Panc1 (cell line): ENCODE results near the gene AFF2. TPM values are rescaled to one million over a fixed set of nuclear protein-coding genes. Genes with fewer than 3 reads are reported as not detected.

Experiments
- ATAC-seq: fragments of 200-7000 bp; cut with Tn5 transposase; 2 replicates; pipeline ENCODE4 v1.9.1; 2020; ENCODE audit warnings: mild to moderate bottlenecking, moderate library complexity
- BruUV-seq: library from RNA; stranded (reverse); fragments of 400-500 nt; replicated peaks from 2 replicates; lab custom pipeline; 2021; lab: Mats Ljungman, UMichigan
- CTCF ChIA-PET: fragments of 300-600 bp; sonication (Branson Sonifier 250); formaldehyde crosslinking; loops from one replicate; lab custom pipeline; 2022; ENCODE audit warnings: antibody characterized with exemption; lab: Charles Lee
- POLR2A ChIA-PET: fragments of 300-600 bp; sonication (Branson Sonifier 250); formaldehyde crosslinking; loops from one replicate; lab custom pipeline; 2022; ENCODE audit warnings: antibody characterized with exemption; lab: Charles Lee
- DNase-seq: peaks from one replicate; pipeline ENCODE4 v3.0.0-alpha.2; 2010; ENCODE audit warnings: low read depth, low spot score
- H3K27ac ChIP-seq: 2 replicates; pipeline ENCODE4 v1.5.1; 2011; ENCODE audit warnings: mild to moderate bottlenecking, low read length, inconsistent platforms
- H3K27me3 ChIP-seq: fragments of 200-500 bp; sonication (Bioruptor generic); 2 replicates; pipeline ENCODE4 v1.6.0; 2014; ENCODE audit warnings: low read length, inconsistent platforms; ENCODE audit not compliant: control insufficient read depth, insufficient read depth
- H3K36me3 ChIP-seq: fragments of 200-500 bp; sonication (Bioruptor generic); 2 replicates; pipeline ENCODE4 v1.5.1; 2014; ENCODE audit warnings: inconsistent platforms, mild to moderate bottlenecking, low read length, moderate library complexity; ENCODE audit not compliant: control insufficient read depth, insufficient read depth
- H3K4me1 ChIP-seq: 2 replicates; pipeline ENCODE4 v1.5.1; 2011; ENCODE audit warnings: inconsistent platforms, mild to moderate bottlenecking, low read length, moderate library complexity; ENCODE audit not compliant: control insufficient read depth, insufficient read depth
- H3K4me3 ChIP-seq, 2 experiments: 2 replicates each; pipeline ENCODE4 v1.5.1; 2011 to 2012; ENCODE audit warnings: low read depth in 2 of 2, low read length in 2 of 2, mild to moderate bottlenecking in 2 of 2, inconsistent platforms in 1 of 2, moderate library complexity in 1 of 2
- H3K9me3 ChIP-seq: fragments of 200-500 bp; sonication (Bioruptor generic); 2 replicates; pipeline ENCODE4 v1.5.1; 2014; ENCODE audit warnings: low read depth, mild to moderate bottlenecking, inconsistent platforms, low read length, moderate library complexity; ENCODE audit not compliant: control insufficient read depth, insufficient read depth
- POLR2AphosphoS5 ChIP-seq: IDR thresholded peaks from 2 replicates; pipeline ENCODE4 v1.6.1; 2012; ENCODE audit warnings: mild to moderate bottlenecking, low read depth, low read length, moderate library complexity
- SIN3A ChIP-seq: IDR thresholded peaks from 2 replicates; pipeline ENCODE4 v1.6.1; 2012; ENCODE audit warnings: low read depth, mild to moderate bottlenecking, low read length, moderate library complexity, borderline replicate concordance; ENCODE audit not compliant: insufficient read depth
- TCF7L2 ChIP-seq: IDR thresholded peaks from 2 replicates; pipeline ENCODE4 v1.6.1; 2011; ENCODE audit warnings: mild to moderate bottlenecking, low read depth, low read length, inconsistent platforms
- in situ Hi-C: cut with HindIII; loops from 2 replicates; pipeline ENCODE4 v1.10.0; 2016; ENCODE audit warnings: low sequenced_read_pairs, low pct_unique_long_range_greater_than_20kb
- intact Hi-C: fragments of 100-400 bp; cut with micrococcal nuclease; formaldehyde crosslinking; loops from one replicate; pipeline ENCODE4 v1.10.0; 2022; ENCODE audit not compliant: unreplicated experiment
- total RNA-seq: library from RNA; stranded (reverse); gene quantifications from one replicate; pipeline ENCODE4 v1.2.1, GENCODE V29; 2021; ENCODE audit not compliant: unreplicated experiment
- TF ChIP-seq, protein P1 (sequence below), 2 experiments: IDR thresholded peaks; 2 replicates each; pipeline ENCODE4 v1.6.1; 2011 to 2012; ENCODE audit warnings: low read depth in 2 of 2, control low read depth in 1 of 2, low read length in 1 of 2, mild to moderate bottlenecking in 1 of 2, moderate library complexity in 1 of 2; ENCODE audit not compliant: insufficient read depth in 1 of 2
- TF ChIP-seq, protein P2 (sequence below): fragments of 450-650 bp; IDR thresholded peaks from 2 replicates; pipeline ENCODE4 v1.5.1; 2017; ENCODE audit warnings: mild to moderate bottlenecking

The AFF2 gene
- total RNA-seq, 1 experiment from 2014 or later = 0.05 TPM

DNA sequence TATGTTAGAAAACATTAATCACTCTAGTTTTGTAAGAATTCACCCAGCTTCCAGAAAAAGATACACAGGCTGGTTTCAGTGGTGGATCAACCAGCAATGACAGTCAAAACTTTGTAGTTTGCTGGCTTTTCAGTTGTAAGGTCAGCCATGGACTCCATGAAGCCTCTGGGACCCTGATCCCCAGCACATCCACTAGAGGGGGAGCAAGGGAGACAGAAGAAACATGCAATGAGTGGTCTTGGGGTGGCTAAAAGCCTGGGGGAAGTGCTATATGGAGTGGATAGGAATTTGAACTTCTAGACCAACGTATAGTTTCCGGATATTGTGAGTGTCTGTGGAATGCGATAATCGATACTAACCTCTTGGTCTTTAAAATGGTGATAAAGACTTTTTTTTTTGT lies 72.7 kb downstream of the AFF2 start:
- ChIA-PET POLR2A (no interaction called here), CTCF (no interaction called here)
- TF ChIP-seq, protein P1, sequence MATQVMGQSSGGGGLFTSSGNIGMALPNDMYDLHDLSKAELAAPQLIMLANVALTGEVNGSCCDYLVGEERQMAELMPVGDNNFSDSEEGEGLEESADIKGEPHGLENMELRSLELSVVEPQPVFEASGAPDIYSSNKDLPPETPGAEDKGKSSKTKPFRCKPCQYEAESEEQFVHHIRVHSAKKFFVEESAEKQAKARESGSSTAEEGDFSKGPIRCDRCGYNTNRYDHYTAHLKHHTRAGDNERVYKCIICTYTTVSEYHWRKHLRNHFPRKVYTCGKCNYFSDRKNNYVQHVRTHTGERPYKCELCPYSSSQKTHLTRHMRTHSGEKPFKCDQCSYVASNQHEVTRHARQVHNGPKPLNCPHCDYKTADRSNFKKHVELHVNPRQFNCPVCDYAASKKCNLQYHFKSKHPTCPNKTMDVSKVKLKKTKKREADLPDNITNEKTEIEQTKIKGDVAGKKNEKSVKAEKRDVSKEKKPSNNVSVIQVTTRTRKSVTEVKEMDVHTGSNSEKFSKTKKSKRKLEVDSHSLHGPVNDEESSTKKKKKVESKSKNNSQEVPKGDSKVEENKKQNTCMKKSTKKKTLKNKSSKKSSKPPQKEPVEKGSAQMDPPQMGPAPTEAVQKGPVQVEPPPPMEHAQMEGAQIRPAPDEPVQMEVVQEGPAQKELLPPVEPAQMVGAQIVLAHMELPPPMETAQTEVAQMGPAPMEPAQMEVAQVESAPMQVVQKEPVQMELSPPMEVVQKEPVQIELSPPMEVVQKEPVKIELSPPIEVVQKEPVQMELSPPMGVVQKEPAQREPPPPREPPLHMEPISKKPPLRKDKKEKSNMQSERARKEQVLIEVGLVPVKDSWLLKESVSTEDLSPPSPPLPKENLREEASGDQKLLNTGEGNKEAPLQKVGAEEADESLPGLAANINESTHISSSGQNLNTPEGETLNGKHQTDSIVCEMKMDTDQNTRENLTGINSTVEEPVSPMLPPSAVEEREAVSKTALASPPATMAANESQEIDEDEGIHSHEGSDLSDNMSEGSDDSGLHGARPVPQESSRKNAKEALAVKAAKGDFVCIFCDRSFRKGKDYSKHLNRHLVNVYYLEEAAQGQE (IDR thresholded peaks at IDR 0.05; ENCODE audit: insufficient read depth in 1 of 2, low read depth in 2 of 2, low read length in 1 of 2) = no peak
- TF ChIP-seq, protein P2, sequence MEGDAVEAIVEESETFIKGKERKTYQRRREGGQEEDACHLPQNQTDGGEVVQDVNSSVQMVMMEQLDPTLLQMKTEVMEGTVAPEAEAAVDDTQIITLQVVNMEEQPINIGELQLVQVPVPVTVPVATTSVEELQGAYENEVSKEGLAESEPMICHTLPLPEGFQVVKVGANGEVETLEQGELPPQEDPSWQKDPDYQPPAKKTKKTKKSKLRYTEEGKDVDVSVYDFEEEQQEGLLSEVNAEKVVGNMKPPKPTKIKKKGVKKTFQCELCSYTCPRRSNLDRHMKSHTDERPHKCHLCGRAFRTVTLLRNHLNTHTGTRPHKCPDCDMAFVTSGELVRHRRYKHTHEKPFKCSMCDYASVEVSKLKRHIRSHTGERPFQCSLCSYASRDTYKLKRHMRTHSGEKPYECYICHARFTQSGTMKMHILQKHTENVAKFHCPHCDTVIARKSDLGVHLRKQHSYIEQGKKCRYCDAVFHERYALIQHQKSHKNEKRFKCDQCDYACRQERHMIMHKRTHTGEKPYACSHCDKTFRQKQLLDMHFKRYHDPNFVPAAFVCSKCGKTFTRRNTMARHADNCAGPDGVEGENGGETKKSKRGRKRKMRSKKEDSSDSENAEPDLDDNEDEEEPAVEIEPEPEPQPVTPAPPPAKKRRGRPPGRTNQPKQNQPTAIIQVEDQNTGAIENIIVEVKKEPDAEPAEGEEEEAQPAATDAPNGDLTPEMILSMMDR = no peak
- no peak for TF ChIP-seq TCF7L2
- no peak for TF ChIP-seq SIN3A
- Histone ChIP-seq H3K27ac (no peak overlapping the region), H3K36me3 (no peaks in the 10 kb centered on the region), H3K4me1 (no peaks in the 10 kb centered on the region), H3K4me3 (no peak overlapping the region), H3K9me3 (no peaks in the 10 kb centered on the region), H3K27me3 (no peaks in the 10 kb centered on the region)
- DNase-seq (no peak), ATAC-seq (no peak)
- no TSS peak for BruUV-seq
- in situ Hi-C loops = no loop called here
- intact Hi-C loops = no loop called here

DNA sequence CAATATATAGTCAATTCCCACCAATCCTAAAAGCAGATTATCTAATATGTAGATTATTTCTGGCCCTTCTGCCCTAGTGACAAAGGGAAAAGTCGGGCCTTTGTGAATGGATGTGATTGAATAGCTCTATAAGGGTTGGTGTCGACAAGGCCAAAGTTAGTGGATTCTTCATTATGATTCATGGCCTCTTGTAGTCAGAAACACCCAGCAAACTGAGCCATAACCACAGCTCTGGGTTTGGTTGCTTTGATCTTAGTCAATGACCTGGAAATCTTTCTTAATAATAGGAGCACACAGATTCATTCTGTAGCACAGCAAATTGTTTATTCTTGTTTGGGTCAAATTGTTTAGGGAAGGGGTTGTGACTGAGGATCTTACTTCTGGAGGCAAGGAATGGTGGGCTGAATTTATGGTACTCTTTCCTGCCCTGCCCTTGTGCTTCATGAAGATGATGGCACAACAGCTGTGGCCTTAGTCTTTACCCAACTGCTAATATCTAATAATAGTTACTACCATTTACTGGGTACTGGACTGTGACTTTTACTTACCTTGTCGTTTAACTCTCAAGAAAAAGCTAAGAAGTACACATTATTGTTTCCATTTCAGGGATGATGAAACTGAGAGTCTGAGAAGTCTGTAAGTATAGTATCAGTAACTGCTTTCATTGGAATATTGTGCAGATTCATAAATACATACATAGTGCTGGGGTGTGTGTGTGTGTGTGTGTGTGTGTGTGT lies 74.0 kb downstream of the AFF2 start:
- Histone ChIP-seq H3K4me1 (no peaks in the 10 kb centered on the region), H3K27me3 (no peaks in the 10 kb centered on the region), H3K27ac (no peak overlapping the region), H3K4me3 (no peak overlapping the region), H3K36me3 (no peaks in the 10 kb centered on the region), H3K9me3 (no peaks in the 10 kb centered on the region)
- no peak for ATAC-seq
- no peak for DNase-seq
- CTCF ChIA-PET = no interaction called here
- in situ Hi-C loops = no loop called here
- POLR2A ChIA-PET = no interaction called here
- intact Hi-C loops = no loop called here
- TF ChIP-seq, protein P2 = no peak
- no peak for TF ChIP-seq TCF7L2
- TF ChIP-seq, protein P1 (IDR thresholded peaks at IDR 0.05; ENCODE audit: insufficient read depth in 1 of 2, low read depth in 2 of 2, low read length in 1 of 2) = no peak
- TF ChIP-seq POLR2AphosphoS5 = no peak
- no peak for TF ChIP-seq SIN3A
- BruUV-seq = no TSS peak
